A673 (cell line): ENCODE results near the gene MAP3K8.

ENCODE experiments used
- EZH2 ChIP-seq: fragments of 200-600 bp; sonication (generic); IDR thresholded peaks from 2 replicates; pipeline ENCODE4 v1.6.1; 2017; ENCODE audit warnings: borderline replicate concordance, low read depth, mild to moderate bottlenecking, mixed read lengths, antibody characterized with exemption, low read length; ENCODE audit not compliant: poor library complexity, severe bottlenecking
- TF ChIP-seq, protein P1 (sequence below): fragments of 300-800, 200-600 bp; sonication (generic); conservative IDR thresholded peaks from 2 replicates; pipeline ENCODE4 v1.5.1; 2017; ENCODE audit warnings: low read depth, mild to moderate bottlenecking, antibody characterized with exemption, low read length, moderate library complexity, mixed read lengths

DNA sequence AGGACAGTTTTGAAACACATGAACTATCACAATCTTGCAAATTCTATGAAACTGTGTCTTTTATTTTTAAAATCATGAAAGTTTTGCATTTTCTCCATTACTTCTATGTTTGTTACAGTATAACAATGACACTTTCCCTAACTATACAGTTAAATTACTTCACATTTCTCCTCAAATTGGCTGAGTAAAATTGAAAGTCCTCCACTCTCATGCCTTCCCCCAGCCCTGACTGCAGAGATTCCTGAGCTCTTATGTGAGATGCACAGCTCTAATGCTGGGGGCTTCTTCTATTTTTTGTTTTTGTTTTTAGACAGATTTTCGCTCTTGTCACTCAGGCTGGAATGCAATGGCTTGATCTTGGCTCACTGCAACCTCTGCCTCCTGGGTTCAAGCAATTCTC, 22.7 kb upstream of the MAP3K8 start:
- TF ChIP-seq, protein P1, sequence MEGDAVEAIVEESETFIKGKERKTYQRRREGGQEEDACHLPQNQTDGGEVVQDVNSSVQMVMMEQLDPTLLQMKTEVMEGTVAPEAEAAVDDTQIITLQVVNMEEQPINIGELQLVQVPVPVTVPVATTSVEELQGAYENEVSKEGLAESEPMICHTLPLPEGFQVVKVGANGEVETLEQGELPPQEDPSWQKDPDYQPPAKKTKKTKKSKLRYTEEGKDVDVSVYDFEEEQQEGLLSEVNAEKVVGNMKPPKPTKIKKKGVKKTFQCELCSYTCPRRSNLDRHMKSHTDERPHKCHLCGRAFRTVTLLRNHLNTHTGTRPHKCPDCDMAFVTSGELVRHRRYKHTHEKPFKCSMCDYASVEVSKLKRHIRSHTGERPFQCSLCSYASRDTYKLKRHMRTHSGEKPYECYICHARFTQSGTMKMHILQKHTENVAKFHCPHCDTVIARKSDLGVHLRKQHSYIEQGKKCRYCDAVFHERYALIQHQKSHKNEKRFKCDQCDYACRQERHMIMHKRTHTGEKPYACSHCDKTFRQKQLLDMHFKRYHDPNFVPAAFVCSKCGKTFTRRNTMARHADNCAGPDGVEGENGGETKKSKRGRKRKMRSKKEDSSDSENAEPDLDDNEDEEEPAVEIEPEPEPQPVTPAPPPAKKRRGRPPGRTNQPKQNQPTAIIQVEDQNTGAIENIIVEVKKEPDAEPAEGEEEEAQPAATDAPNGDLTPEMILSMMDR: no peak
- no peak for TF ChIP-seq EZH2
